ENCODE data around the gene ANKRD44.

The ANKRD44 gene

DNA sequence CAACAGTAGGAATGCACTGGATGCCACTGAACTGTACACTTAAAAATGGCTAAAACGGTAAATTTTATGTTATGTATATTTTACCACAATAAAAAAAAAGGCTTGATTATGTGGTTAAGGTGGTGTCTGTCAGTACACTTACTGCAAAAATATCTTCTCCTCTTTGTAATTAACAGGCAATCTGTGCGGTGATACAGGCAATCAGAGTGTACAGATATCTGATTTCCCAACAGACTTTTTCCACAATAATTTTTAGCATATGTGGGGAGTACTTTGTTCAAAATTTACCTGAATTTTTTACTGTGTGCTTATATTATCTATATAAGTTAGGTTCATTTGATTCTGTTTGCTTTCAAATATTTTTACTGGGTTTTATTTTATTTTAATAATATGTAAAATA, 209.1 kb downstream of the ANKRD44 start:
- DNase-seq, result no peak

DNA sequence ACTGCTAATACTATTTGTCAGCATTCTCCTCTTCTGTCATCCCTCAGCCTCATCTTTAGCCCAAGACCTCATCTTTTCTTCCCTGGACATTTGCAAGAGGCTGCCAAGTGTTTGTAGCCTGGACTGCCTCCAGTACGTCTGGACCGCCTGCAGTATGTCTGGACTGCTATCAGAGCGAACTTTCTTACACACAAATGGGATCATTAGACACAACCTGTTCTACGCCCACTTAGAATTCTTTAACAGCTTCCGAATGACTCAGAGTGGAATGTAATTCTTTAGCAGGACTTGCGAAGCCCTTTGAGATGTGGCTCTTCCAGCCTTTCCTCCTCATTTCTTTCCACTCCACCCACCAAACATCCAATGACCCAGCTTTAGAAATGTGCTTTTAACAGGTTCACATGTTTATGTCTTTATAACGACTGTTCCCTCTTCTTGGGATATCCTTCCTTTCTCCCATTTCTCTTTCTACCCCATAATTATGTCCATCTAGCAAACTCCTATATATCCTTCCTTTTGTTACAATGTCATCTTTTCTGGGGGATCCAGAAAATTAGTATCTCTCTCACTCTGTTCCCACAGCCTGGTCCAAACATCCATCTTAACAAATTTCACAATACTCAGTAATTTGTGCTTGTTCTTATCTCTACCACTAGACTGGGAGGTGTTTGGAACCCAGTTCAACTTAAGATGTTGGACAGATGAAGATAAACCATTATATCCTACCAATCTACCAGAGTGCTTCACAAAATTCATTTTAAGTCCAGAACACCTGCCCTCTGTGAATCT, 212.8 kb downstream of the ANKRD44 start:
- no peak for DNase-seq

DNA sequence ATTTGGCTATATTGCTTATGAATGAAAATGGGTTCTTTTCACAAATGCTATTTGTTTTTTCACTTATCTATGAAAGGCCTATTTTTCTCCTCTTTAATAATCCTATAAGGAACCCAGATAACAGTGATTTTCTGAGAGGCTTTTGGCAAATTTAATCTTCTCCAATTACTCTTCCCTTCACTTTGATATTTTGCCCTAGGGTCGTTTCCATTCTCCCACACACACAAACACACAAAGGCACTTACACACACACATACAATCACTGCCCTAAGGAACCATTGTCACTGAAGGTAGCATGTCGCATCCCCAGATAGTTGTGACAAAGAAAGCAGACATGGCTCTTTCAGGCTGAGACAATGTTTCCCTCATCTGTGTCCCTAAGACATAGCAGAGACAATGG, 213.9 kb downstream of the ANKRD44 start:
- DNase-seq, result no peak

DNA sequence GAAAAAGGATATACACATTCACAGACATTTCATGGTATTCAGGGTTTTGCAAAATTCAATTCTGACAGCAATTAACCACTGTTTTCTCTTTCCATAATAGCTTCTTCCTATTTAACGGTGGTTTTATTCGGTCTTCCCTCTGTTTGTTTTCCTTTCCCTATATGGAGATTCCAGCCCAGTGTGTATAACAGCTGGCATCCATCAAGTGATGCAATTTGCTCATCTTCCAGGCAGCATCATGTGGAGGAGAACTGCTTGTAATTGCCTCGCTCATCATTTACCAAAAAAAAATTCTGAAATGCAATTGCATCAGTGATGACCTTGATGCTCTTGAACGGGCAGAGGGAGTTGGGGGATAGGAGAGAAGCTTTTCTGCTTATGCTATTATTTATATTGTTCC, 218.1 kb downstream of the ANKRD44 start:
- DNase-seq, result no peak

DNA sequence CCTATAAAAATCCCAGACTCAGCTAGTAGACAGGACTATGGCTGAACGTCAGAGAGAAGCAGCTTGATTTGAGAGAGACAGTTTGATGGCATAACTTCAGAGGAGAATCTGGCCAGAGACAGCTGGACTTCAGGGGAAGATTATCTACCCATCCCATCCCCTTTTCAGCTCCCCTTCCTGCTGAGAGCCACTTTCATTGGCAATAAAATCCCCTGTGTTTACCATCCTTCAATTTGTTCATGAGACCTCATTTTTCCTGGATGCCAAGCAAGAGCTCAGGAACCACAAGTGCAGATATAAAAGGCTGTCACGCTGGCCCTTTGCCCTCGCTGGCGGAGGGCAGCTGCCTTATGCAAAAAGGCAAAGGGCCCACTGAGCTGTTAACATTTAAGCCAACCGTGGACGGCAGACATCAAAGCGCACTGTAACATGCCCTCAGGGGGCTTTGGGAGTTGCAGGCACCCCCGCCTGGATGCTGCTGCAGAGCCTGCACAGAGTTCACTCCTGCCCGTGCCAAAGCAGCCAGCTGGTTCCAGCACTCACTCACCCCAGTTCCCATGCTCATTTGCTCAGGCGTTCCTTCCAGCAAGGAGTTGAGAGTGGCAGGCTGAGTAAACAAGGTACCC, 219.7 kb downstream of the ANKRD44 start:
- no peak for DNase-seq

DNA sequence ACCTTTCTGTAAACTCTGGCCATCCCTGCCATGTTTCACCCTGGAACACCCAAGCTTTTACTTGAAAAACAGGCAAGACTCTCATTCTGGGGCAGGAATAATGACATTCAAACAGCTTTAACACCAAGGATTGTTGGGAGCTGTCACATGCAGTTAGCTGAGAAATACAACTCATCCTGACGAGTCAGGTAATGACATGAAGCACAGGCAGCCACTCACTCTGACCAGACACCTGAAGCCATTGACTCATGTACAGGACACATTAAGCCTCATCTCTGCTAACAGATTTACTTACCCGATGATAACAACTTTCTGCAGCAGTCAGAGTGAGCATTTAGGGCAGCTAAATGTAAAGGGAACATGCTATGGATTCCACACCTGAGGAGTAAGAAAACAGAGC, 220.9 kb downstream of the ANKRD44 start:
- no peak for DNase-seq

DNA sequence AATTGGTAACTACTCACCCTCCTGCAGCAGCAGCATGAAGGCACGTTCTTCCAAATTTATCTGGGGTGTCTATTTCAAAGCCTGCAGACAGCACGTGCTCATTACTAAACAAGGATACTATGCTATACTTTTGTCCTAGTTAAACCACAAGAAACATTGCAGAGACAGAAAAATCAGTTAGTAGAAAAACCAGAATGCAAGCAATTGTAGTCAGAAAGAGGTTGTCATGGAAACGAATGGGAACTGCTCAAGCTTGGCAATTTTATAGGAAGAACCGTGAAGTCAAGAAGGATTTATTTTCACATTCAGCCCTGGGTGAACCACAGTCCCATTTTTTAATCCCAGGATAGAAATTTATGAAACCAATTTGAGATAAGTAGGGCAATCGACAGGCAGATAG, 221.9 kb downstream of the ANKRD44 start:
- DNase-seq, result no peak

DNA sequence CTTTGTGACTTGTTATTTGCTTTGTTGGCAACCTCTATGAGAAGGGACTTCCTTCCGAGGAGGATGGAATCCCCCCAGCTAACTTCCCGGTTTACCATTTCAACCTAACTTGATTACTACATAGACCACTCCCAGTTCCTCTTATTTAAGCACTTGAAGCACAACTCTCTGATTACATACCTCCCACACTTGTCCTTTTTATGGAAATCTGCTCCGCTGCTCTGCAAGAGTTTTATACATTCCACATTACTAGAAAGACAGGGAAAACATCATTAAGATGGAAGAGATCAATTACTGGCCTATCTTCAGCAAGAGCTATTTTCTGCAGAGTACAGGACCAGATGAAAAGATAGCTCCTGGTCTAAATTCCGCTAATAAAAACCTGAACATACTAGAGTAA, 224.1 kb downstream of the ANKRD44 start:
- no peak for DNase-seq

DNA sequence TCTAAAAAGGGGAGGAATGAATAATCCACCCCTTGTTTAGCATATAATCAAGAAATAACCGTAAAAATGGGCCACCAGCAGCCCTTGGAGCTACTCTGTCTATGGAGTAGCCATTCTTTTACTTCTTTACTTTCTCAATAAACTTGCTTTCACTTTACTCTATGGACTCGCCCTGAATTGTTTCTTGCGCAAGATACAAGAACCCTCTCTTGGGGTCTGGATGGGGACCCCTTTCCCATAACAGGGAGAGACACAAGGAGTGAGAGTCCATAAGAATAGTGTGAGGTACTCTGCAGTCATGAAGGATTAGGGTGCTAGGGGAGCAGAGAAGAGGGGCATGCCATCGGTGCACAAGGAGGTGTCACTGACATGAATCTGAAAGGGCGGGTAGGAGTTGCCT, 224.9 kb downstream of the ANKRD44 start:
- DNase-seq, result no peak

DNA sequence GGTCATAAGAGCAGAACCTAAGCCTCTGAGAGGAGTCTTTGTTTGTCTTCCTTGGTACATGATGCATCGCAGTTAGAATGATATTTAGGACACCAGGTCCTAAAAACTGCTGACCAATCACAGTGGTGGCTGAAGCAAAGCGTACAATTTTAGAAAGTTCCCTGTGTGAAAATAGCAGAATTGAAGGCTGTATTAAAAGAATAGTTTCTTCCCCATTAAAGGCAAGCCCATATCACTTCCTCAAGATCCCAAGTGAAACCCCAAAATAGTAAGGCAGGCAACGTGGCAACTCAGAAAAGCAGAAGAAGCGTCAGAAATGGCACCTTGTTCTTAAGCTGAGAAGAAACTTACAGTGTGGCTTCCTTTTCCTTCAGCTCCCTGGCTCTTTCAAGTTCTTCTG, 229.3 kb downstream of the ANKRD44 start:
- no peak for DNase-seq

DNA sequence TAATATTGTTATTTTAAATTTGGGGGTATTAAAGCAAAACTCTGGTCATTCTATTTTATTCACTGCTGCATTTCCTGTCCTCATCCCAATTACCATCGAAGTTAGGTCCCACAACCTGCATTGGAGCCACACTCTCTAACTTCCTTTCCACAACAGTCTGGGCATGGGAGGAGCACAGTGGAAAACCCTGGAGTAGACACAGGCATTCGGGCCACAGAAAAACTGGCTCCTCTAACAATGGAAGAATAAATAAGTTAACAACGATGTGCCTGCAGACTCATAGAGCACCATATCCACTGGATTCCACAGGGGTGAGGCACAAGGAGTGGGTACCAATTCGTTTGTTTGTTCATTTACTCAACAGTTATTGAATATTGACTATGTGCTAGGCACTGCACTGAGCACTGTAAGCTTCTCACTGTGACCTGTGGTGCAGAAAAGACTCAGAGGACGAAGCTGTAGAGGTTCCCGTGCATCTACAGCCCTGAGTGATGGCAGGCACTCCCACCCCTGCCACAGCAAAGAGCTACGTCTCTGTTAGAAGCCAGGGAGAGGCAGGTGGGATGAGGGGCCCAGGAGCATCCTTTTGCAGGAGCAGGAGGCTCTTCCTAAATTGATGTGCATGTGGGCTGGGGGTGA, 229.9 kb downstream of the ANKRD44 start:
- no peak for DNase-seq

DNA sequence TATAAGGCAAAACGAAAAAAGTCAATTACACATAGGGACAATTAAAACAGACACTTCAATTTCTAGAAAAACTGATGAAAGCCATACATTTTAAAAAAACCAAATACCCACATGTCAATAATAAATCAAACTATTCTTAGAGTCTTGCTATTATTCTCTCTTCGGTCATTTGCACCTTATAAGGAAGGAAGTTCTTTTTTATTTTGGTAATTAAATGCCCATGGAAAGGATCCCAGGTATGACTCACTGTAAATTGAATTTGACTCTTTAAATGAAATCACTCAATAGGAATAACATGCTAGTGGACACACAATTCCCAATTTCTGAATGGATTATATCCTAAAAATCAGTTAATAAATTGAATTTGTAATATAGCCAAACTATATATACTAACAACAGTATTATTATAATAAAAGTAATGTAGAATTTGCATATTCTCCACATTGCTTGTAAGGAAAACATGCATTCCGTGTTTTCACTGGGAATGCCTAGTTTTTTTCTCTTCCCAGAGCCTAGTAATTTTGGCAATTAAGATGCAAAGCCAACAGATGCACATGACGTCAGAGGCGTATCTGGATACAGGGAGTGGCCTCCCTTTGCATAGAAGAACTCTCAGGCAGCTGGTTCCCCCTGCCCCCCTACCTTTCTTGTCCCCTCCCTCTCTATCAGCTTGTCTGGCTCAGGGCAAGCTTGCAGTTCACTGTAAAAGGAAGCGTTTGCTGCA, 230.6 kb downstream of the ANKRD44 start:
- no peak for DNase-seq

DNA sequence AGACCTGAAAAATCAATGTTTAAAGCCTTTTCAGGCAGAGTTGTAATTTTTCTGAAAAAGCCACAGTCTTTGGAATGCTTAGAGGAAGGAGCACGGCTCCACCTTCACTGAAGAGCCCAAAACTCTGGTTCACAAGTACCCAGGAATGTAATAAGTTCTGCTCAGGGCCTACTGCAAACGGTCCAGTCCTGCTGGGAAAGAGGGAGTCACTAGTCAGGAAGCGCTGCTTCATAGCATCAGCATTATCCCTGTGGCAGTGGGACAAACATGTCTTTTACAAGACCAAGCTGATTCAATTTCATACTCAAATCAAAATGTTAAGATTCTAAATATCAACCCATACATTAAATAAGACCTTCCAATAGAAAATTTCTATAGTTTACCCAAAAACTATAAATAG, 231.2 kb downstream of the ANKRD44 start:
- DNase-seq, result no peak

DNA sequence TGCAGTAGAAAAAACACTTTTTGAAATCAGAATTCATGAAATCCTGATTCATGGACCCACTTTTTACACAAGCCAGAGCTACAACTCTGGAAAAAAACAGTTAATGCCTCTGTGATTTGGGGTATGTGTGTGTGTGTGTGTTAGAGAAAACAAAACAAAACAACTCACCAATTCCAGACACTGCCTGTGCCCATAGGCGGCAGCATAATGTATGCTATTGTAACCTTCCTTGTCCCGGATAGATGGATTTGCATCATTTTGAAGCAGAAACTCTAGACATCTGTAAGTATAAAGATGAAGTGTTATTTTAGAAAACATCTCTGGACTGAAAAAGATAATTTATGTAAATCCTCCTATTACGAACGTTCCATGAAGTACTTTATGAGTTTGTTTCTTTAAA, 232.0 kb downstream of the ANKRD44 start:
- DNase-seq, result no peak

DNA sequence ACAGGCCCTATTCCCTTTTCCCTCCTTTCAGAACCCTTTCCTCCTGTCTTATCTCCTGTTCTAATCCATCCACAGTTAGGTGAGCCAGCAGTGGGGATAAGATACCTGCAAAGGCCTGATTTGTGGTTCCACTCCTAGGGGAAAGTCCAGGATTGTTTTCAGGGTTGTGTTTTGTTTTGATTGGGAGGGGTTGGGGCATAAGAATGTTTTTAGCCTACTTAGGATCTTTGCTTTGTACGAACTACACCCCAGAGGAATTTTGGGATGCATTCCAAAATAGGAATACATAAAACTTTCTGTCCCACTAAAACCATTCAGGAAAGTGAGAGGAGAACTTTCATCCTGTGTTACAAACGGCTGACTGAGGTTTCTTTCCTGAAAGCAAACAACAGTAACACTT, 233.2 kb downstream of the ANKRD44 start:
- no peak for DNase-seq

DNA sequence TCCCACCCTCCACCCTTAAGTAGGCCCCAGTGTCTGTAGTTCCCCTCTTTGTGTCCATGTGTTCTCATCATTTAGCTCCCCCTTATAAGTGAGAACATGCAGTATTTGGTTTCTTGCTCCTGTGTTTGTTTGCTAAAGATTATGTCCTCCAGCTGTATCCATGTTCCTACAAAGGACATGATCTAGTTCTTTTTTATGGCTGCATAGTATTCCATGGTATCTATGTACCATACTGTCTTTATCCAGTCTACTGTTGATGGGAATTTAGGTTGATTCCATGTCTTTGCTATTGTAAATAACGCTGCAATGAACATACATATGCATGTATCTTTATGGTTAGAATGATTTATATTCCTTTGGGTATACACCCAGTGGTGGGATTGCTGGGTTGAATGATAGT, 233.9 kb downstream of the ANKRD44 start:
- no peak for DNase-seq

DNA sequence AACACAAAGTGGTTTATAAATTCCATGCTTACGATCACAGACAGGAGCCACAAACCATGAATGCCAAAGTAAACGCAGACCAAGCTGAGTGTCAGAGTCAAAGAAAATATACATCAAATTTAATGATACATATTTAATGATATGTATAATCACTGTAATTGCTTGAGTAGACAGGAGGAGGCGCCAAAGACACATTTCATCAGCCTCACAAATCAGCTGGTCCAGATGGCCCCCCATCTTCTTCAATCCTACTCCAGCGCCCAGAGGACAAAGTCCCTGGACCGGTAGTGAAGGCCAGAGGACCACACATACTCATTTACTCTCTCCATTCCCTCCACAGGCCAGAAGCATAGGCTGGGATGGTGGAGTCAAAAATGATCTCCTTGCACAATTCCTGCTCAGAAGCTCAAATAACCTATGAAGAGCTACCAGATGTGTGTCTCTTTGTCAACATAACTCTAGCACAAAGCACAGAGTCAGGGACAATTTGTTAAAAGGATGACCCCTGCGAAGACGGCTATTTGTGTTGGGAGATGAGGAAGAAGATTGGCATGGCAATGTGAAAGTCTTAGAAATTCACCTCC, 234.7 kb downstream of the ANKRD44 start:
- DNase-seq, result no peak

DNA sequence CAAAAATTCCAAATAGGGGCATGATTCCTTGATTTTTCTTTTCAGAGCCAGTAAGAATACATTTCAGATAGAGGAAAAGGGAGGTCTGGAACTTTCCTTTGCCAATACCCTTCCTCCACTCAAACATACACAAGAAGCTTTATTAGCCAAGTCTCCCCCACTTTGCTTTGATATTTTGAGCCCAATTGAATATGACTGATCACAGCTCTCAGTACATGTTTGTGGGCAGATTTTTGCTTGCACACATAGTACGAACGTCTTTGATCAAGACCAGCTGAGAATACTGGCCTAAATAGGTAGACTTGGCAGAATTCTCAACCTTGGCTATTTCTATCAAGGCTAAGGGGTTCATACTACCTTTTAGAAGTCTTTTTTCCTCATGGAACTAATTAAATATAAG, 235.3 kb downstream of the ANKRD44 start:
- DNase-seq, result no peak

DNA sequence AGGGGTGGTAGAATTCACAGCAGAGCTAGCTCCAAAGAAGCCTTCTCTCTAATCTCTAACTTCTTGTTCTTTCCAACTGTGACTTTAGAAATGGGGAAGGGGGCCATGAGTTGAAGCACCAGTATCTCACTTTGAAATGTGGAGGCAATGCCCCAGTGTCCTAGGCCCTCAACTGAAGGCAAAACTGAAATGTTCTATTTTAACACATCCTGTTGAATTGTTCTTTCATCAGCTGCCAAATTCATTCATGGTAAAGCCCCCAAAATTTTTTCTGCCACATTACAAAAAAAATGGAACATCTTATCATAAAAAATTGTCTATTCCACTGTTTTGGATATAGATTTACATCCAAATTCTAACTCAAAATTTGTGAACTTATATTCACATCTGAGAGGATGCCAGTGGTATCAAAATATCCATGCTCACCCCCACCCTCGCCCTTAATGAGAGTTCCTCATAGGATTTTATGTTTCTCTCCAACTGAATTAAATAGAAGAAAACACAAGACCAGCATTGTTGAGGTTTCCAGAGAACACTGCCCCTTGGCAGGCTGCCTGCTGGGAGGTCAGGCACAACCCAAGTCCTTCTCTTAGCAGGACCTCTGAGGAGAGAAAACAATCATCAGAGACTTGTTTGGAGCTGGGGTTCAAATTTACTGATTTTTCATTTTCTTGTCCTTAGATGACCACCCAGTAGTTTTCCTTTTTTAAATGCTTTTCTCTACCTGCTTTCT, 236.7 kb downstream of the ANKRD44 start:
- no peak for DNase-seq

DNA sequence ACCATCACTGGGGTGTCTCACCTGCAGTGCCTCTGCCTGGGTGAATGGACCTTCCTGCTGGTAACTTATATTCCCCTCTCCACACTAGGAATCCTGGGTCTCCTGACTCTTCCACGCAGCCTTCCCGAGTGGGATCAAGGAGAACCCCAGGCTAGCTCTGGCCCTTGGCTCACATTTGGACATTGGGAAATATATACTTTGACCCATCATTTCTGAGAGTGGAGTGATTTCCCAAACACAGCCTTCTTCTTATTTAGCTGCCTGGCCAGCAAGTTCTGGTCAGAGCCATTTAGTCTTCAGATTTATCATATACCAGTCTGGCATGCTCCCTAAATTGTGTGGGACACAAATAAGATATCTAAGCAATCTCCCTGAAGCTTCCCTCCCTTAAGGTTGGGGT, 237.3 kb downstream of the ANKRD44 start:
- no peak for DNase-seq

DNA sequence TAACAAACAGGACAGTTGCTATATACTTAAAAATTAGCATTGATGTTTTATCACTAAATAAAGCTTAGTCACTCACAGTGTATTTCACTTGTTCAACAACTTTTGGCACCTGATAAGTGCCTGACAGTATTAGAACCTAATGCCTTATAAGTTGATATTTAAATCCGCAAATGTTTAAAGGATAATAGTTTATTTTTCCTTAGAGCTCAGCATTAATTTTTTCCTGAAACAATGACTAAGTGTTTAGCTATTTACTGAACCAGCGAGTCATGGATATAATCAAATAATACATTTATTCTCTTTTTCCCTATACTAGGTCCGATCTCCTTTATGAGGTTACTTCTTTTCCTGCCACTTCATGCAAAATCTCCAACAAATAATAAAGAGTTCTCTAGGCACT, 238.0 kb downstream of the ANKRD44 start:
- DNase-seq, result no peak

DNA sequence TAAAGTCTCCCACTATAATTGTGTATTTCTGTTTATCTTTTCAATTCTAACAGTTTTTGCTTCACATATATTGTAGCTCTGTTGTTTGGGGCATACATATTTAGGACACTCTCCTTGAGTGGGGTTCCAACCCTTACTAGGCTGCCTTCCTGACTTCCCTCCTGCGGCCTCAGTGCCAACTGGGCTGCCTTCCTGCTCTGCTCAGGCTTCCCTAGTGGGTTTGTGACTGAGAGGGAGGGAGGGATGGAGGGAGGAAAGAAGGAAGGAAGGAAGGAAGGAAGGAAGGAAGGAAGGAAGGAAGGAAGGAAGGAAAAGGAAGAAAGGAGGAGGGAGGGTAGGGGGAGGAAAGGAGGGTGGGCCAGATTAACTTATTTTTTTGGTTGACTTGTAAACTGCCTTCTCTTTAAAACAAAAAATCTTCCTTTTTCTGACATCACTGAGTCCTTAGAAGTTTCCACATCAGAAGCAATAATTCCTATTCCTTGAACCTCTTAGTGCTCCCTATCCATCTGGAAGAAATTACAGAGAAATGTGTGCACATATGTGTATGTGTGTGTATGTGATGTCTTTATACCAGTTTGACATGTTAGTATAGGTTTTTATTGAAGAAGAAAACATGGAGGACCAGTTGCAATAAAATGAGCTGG, 238.7 kb downstream of the ANKRD44 start:
- no peak for DNase-seq
